HEK293 (cell line): ENCODE results near the gene PRKCA.
A peak's percentile ranks its signal among the peaks of the same experiment; 100 is the strongest.

ENCODE experiments used
- FEZF1 ChIP-seq: fragments of 450-650 bp; formaldehyde crosslinking; IDR thresholded peaks from 2 replicates; pipeline ENCODE4 v1.5.1; 2016; ENCODE audit warnings: missing biosample characterization, missing genetic modification characterization
- GLI4 ChIP-seq: fragments of 450-650 bp; formaldehyde crosslinking; IDR thresholded peaks from 2 replicates; pipeline ENCODE4 v1.5.1; 2016; ENCODE audit warnings: missing biosample characterization, missing genetic modification characterization
- GLIS2 ChIP-seq: fragments of 450-650 bp; formaldehyde crosslinking; IDR thresholded peaks from 2 replicates; pipeline ENCODE4 v1.5.1; 2016; ENCODE audit warnings: missing biosample characterization, missing genetic modification characterization
- MZF1 ChIP-seq: fragments of 450-650 bp; formaldehyde crosslinking; IDR thresholded peaks from 2 replicates; pipeline ENCODE4 v1.5.1; 2017; ENCODE audit warnings: missing biosample characterization, missing genetic modification characterization, borderline replicate concordance
- PRDM1 ChIP-seq: fragments of 450-650 bp; formaldehyde crosslinking; IDR thresholded peaks from 2 replicates; pipeline ENCODE4; 2016; ENCODE audit warnings: missing biosample characterization, missing genetic modification characterization
- RBAK ChIP-seq: fragments of 450-650 bp; formaldehyde crosslinking; IDR thresholded peaks from 2 replicates; pipeline ENCODE4 v1.5.1; 2016; ENCODE audit warnings: missing biosample characterization, missing genetic modification characterization
- REPIN1 ChIP-seq: fragments of 450-650 bp; formaldehyde crosslinking; IDR thresholded peaks from 2 replicates; pipeline ENCODE4 v1.5.1; 2017; ENCODE audit warnings: missing biosample characterization, missing genetic modification characterization, low read depth
- ZBTB17 ChIP-seq: fragments of 450-650 bp; formaldehyde crosslinking; IDR thresholded peaks from 2 replicates; pipeline ENCODE4 v1.5.1; 2016; ENCODE audit warnings: missing biosample characterization, missing genetic modification characterization
- ZBTB44 ChIP-seq: fragments of 450-650 bp; IDR thresholded peaks from 2 replicates; pipeline ENCODE4 v1.5.1; 2018; ENCODE audit warnings: missing biosample characterization, mild to moderate bottlenecking, missing genetic modification characterization
- ZBTB48 ChIP-seq: fragments of 450-650 bp; formaldehyde crosslinking; IDR thresholded peaks from 2 replicates; pipeline ENCODE4 v1.5.1; 2016; ENCODE audit warnings: missing biosample characterization, missing genetic modification characterization
- ZBTB8A ChIP-seq: fragments of 450-650 bp; formaldehyde crosslinking; IDR thresholded peaks from 2 replicates; pipeline ENCODE4 v1.5.1; 2016; ENCODE audit warnings: missing biosample characterization, missing genetic modification characterization
- ZFP69B ChIP-seq: fragments of 450-650 bp; formaldehyde crosslinking; IDR thresholded peaks from 2 replicates; pipeline ENCODE4 v1.5.1; 2016; ENCODE audit warnings: missing biosample characterization, missing genetic modification characterization
- ZNF10 ChIP-seq: fragments of 450-650 bp; formaldehyde crosslinking; IDR thresholded peaks from 2 replicates; pipeline ENCODE4 v1.5.1; 2017; ENCODE audit warnings: missing biosample characterization, missing genetic modification characterization
- ZNF23 ChIP-seq: fragments of 450-650 bp; formaldehyde crosslinking; IDR thresholded peaks from 2 replicates; pipeline ENCODE4 v1.5.1; 2016; ENCODE audit warnings: missing biosample characterization, missing genetic modification characterization, borderline replicate concordance
- ZNF302 ChIP-seq: fragments of 450-650 bp; formaldehyde crosslinking; IDR thresholded peaks from 2 replicates; pipeline ENCODE4 v1.5.1; 2016; ENCODE audit warnings: missing biosample characterization, missing genetic modification characterization, low read depth
- ZNF335 ChIP-seq: fragments of 450-650 bp; formaldehyde crosslinking; conservative IDR thresholded peaks from 2 replicates; pipeline ENCODE4 v1.5.1; 2016; ENCODE audit warnings: missing biosample characterization, missing genetic modification characterization
- ZNF404 ChIP-seq: fragments of 450-650 bp; formaldehyde crosslinking; IDR thresholded peaks from 2 replicates; pipeline ENCODE4 v1.5.1; 2017; ENCODE audit warnings: missing biosample characterization, missing genetic modification characterization
- ZNF433 ChIP-seq: fragments of 450-650 bp; formaldehyde crosslinking; IDR thresholded peaks from 2 replicates; pipeline ENCODE4 v1.5.1; 2016; ENCODE audit warnings: missing biosample characterization, missing genetic modification characterization, low read depth
- ZNF514 ChIP-seq: fragments of 450-650 bp; formaldehyde crosslinking; IDR thresholded peaks from 2 replicates; pipeline ENCODE4 v1.5.1; 2016; ENCODE audit warnings: missing biosample characterization, missing genetic modification characterization
- ZNF530 ChIP-seq: fragments of 450-650 bp; formaldehyde crosslinking; IDR thresholded peaks from 2 replicates; pipeline ENCODE4 v1.5.1; 2016; ENCODE audit warnings: low read depth, missing biosample characterization, missing genetic modification characterization
- ZNF624 ChIP-seq: fragments of 450-650 bp; formaldehyde crosslinking; IDR thresholded peaks from 2 replicates; pipeline ENCODE4 v1.5.1; 2017; ENCODE audit warnings: missing biosample characterization, missing genetic modification characterization
- ZNF654 ChIP-seq: fragments of 450-650 bp; formaldehyde crosslinking; IDR thresholded peaks from 2 replicates; pipeline ENCODE4 v1.5.1; 2016; ENCODE audit warnings: low read depth, missing biosample characterization, missing genetic modification characterization
- ZNF670 ChIP-seq: fragments of 450-650 bp; formaldehyde crosslinking; IDR thresholded peaks from 2 replicates; pipeline ENCODE4 v1.5.1; 2016; ENCODE audit warnings: missing biosample characterization, missing genetic modification characterization, low read depth
- ZNF701 ChIP-seq: fragments of 450-650 bp; formaldehyde crosslinking; IDR thresholded peaks from 2 replicates; pipeline ENCODE4 v1.5.1; 2016; ENCODE audit warnings: missing biosample characterization, missing genetic modification characterization
- ZNF776 ChIP-seq: fragments of 450-650 bp; formaldehyde crosslinking; IDR thresholded peaks from 2 replicates; pipeline ENCODE4 v1.5.0; 2017; ENCODE audit warnings: missing biosample characterization, missing genetic modification characterization, borderline replicate concordance
- ZNF777 ChIP-seq: fragments of 450-650 bp; formaldehyde crosslinking; IDR thresholded peaks from 2 replicates; pipeline ENCODE4 v1.5.1; 2017; ENCODE audit warnings: missing biosample characterization, missing genetic modification characterization, borderline replicate concordance
- TF ChIP-seq, protein P1 (sequence below): fragments of 450-650 bp; formaldehyde crosslinking; optimal IDR thresholded peaks from 2 replicates; pipeline ENCODE3; 2016; ENCODE audit warnings: missing biosample characterization, mild to moderate bottlenecking, missing genetic modification characterization
- TF ChIP-seq, protein P2 (sequence below): fragments of 450-650 bp; formaldehyde crosslinking; IDR thresholded peaks from 2 replicates; pipeline ENCODE4 v1.5.1; 2016; ENCODE audit warnings: missing biosample characterization, missing genetic modification characterization

PRKCA gene

DNA sequence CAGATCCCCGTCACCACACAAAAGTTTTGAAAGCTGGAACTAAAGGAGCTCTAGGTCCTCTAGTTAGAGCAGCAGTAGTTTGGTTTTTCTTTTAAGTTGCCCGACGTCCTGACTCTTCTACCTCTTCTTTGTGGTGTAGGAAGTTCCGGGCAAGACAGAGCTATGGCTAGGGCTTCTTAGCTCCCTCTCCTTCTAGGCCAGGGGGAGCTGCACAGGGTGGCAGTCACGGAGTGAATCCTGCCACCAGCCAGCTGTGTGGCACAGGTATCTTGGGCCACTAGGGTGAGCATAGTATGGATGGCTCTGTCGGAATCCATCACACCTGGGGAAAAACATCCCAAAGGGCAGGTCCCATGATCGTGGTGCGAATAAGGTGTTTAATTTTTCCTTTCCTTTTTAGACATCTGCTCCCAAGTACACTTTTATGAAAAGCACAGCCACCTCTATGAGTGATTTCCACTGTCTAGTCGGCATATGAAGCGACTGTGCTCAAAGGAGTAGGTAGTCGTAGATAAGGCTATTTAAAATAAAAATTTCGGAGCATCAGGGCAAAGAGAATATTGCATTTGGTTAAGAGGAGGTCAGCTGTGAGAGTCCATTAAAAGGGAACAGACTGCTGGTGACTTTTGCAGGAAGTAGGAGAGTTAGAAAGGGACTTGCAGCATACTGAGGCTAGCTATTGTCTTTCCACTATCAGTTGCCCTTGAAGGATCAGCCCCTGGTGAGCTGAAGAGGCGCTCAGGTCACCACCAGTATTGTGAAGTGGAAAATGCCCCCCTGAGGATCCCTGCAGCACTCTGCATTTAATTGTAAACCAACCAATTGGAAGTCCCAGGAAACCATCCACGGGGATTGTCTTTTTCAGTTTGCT lies 2.1 kb downstream of the PRKCA start (continued):
- peak; percentile 49; the same call in 1 of the 2 replicates for TF ChIP-seq ZBTB17
- TF ChIP-seq ZNF404 = no peak
- TF ChIP-seq GLIS2 (tag by site-specific recombination) = peak; percentile 34; the same call in 1 of the 2 replicates
- TF ChIP-seq FEZF1 (tag by site-specific recombination) = peak; percentile 84
- TF ChIP-seq ZBTB8A (tag by site-specific recombination) = peak; percentile 44
- no peak for TF ChIP-seq ZNF670 (tag by site-specific recombination)
- TF ChIP-seq ZNF23 (tag by site-specific recombination) = no peak
- no peak for TF ChIP-seq ZNF514
- 0 out of 2 replicates have a peak, but pooled peaks have one; percentile 26 for TF ChIP-seq ZNF335 (tag by site-specific recombination)
- TF ChIP-seq REPIN1 = no peak
- TF ChIP-seq MZF1 (tag by site-specific recombination) = no peak
- TF ChIP-seq ZNF10 = peak; percentile 17; the same call in 1 of the 2 replicates
- TF ChIP-seq ZFP69B (tag by site-specific recombination) = no peak
- no peak for TF ChIP-seq ZNF302 (tag by site-specific recombination)
- TF ChIP-seq ZNF654 (tag by site-specific recombination) = no peak
- no peak for TF ChIP-seq ZNF777
- TF ChIP-seq GLI4 = no peak
- TF ChIP-seq, protein P1, sequence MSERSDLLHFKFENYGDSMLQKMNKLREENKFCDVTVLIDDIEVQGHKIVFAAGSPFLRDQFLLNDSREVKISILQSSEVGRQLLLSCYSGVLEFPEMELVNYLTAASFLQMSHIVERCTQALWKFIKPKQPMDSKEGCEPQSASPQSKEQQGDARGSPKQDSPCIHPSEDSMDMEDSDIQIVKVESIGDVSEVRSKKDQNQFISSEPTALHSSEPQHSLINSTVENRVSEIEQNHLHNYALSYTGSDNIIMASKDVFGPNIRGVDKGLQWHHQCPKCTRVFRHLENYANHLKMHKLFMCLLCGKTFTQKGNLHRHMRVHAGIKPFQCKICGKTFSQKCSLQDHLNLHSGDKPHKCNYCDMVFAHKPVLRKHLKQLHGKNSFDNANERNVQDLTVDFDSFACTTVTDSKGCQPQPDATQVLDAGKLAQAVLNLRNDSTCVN (tag by site-specific recombination) = no peak
- TF ChIP-seq ZNF433 (tag by site-specific recombination) = no peak
- peak; percentile 62; the same call in 1 of the 2 replicates for TF ChIP-seq ZBTB44 (tag by site-specific recombination)
- no peak for TF ChIP-seq RBAK (tag by site-specific recombination)
- TF ChIP-seq ZBTB48 (tag by site-specific recombination) = 0 out of 2 replicates have a peak, but pooled peaks have one; percentile 37
- TF ChIP-seq, protein P2, sequence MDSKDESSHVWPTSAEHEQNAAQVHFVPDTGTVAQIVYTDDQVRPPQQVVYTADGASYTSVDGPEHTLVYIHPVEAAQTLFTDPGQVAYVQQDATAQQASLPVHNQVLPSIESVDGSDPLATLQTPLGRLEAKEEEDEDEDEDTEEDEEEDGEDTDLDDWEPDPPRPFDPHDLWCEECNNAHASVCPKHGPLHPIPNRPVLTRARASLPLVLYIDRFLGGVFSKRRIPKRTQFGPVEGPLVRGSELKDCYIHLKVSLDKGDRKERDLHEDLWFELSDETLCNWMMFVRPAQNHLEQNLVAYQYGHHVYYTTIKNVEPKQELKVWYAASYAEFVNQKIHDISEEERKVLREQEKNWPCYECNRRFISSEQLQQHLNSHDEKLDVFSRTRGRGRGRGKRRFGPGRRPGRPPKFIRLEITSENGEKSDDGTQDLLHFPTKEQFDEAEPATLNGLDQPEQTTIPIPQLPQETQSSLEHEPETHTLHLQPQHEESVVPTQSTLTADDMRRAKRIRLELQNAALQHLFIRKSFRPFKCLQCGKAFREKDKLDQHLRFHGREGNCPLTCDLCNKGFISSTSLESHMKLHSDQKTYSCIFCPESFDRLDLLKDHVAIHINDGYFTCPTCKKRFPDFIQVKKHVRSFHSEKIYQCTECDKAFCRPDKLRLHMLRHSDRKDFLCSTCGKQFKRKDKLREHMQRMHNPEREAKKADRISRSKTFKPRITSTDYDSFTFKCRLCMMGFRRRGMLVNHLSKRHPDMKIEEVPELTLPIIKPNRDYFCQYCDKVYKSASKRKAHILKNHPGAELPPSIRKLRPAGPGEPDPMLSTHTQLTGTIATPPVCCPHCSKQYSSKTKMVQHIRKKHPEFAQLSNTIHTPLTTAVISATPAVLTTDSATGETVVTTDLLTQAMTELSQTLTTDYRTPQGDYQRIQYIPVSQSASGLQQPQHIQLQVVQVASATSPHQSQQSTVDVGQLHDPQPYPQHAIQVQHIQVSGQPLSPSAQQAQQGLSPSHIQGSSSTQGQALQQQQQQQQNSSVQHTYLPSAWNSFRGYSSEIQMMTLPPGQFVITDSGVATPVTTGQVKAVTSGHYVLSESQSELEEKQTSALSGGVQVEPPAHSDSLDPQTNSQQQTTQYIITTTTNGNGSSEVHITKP = peak; percentile 50
- no peak for TF ChIP-seq ZNF624
- no peak for TF ChIP-seq ZNF701
- no peak for TF ChIP-seq ZNF530 (tag by site-specific recombination)
- TF ChIP-seq PRDM1 (tag by site-specific recombination) = peak; percentile 92
- no peak for TF ChIP-seq ZNF776 (tag by site-specific recombination)
- TF ChIP-seq, all 188 proteins: peak for 17
